K562 (cell line): ENCODE results near the gene DPM2. TPM values are rescaled to one million over a fixed set of nuclear protein-coding genes. Genes with fewer than 3 reads are reported as not detected.

ENCODE experiments used
- ATAC-seq: fragments of 200-7000 bp; cut with Tn5 transposase; 3 replicates; pipeline ENCODE4 v1.9.1; 2020; ENCODE audit warnings: moderate library complexity
- BruUV-seq: library from RNA; stranded (reverse); fragments of 400-500 nt; replicated peaks from 2 replicates; lab custom pipeline; 2021; lab: Mats Ljungman, UMichigan
- CTCF ChIA-PET: fragments of 300-600 bp; formaldehyde crosslinking; extraction: SDS; loops from one replicate; lab custom pipeline; 2021; ENCODE audit warnings: low intra/inter-chr PET ratio; lab: Yijun Ruan, JAX
- POLR2A ChIA-PET: fragments of 300-600, 350-650 bp; sonication (Branson Sonifier 250); formaldehyde crosslinking; extraction: SDS; loops from one replicate; lab custom pipeline; 2021; ENCODE audit warnings: antibody characterized with exemption, inconsistent platforms; lab: Yijun Ruan, JAX
- DNase-seq, 4 experiments: peaks; one replicate each; pipeline versions ENCODE4 v3.0.0 to v3.0.0-alpha.2; 2011 to 2018; ENCODE audit warnings: low spot score in 3 of 4, mixed read lengths in 3 of 4; ENCODE audit errors: extremely low read depth in 1 of 4
- FAIRE-seq: peaks from 2 replicates; lab custom pipeline; 2011; peaks lifted over from hg19 to GRCh38; lab: Jason Lieb, UNC
- H2AFZ ChIP-seq: 2 replicates; pipeline ENCODE4 v1.6.0; 2011; ENCODE audit warnings: low read depth, low read length, control low read depth, inconsistent platforms
- H3K27ac ChIP-seq: fragments of 200-600 bp; 3 replicates; pipeline ENCODE4 v1.8.0; 2011; ENCODE audit warnings: low read depth, mild to moderate bottlenecking, control low read depth, inconsistent platforms, low read length, moderate library complexity, mixed read lengths; ENCODE audit errors: extremely low read depth
- H3K27me3 ChIP-seq, 2 experiments: fragments of 300-600 bp in 1 of 2; 2 replicates in 1 of 2; 3 replicates in 1 of 2; pipeline versions ENCODE4 v1.6.0 to v1.8.0; 2011; ENCODE audit warnings: inconsistent platforms in 2 of 2, low read length in 2 of 2, mild to moderate bottlenecking in 1 of 2, mixed read lengths in 1 of 2, moderate library complexity in 1 of 2; ENCODE audit not compliant: control insufficient read depth in 2 of 2, insufficient read depth in 2 of 2
- H3K36me3 ChIP-seq: fragments of 300-600 bp; 3 replicates; pipeline ENCODE4 v1.8.0; 2011; ENCODE audit warnings: mild to moderate bottlenecking, low read length, inconsistent platforms; ENCODE audit not compliant: control insufficient read depth, insufficient read depth
- H3K4me1 ChIP-seq, 2 experiments: fragments of 200-600 bp in 1 of 2; replicated peaks in 1 of 2; 2 replicates in 1 of 2; 3 replicates in 1 of 2; pipeline versions ENCODE4 v1.5.1 to v1.8.0; 2011; ENCODE audit warnings: inconsistent platforms in 2 of 2, low read length in 2 of 2, mild to moderate bottlenecking in 1 of 2, mixed read lengths in 1 of 2, moderate library complexity in 1 of 2; ENCODE audit not compliant: control insufficient read depth in 2 of 2, insufficient read depth in 2 of 2
- H3K4me2 ChIP-seq: 2 replicates; pipeline ENCODE4 v1.6.1; 2011; ENCODE audit warnings: low read length, control low read depth, inconsistent platforms, mixed read lengths; ENCODE audit not compliant: insufficient read depth
- H3K4me3 ChIP-seq: fragments of 200-600 bp; sonication (generic), shearing (Covaris generic); 2 replicates; pipeline ENCODE4 v1.5.1; 2016; ENCODE audit warnings: control low read depth, inconsistent platforms
- H3K79me2 ChIP-seq: fragments of 200-600 bp; 3 replicates; pipeline ENCODE4 v1.8.0; 2011; ENCODE audit warnings: low read length, inconsistent platforms; ENCODE audit not compliant: control insufficient read depth, insufficient read depth
- H3K9ac ChIP-seq, 2 experiments: 2 replicates each; pipeline versions ENCODE4 v1.6.0 to v1.6.1; 2011; ENCODE audit warnings: low read depth in 2 of 2, low read length in 2 of 2, control low read depth in 1 of 2, inconsistent platforms in 1 of 2, mild to moderate bottlenecking in 1 of 2, mixed read lengths in 1 of 2; ENCODE audit not compliant: insufficient read depth in 1 of 2
- H3K9me1 ChIP-seq: one replicate; pipeline ENCODE4 v1.6.0; 2011; ENCODE audit warnings: inconsistent platforms, mild to moderate bottlenecking, low read length, moderate library complexity; ENCODE audit not compliant: control insufficient read depth, insufficient read depth
- H3K9me3 ChIP-seq: replicated peaks from 2 replicates; pipeline ENCODE4 v1.5.1; 2011; ENCODE audit warnings: low read depth, low read length, inconsistent platforms; ENCODE audit not compliant: control insufficient read depth, insufficient read depth
- H4K20me1 ChIP-seq: replicated peaks from 2 replicates; pipeline ENCODE4 v1.6.1; 2011; ENCODE audit warnings: low read length, inconsistent platforms, mixed read lengths; ENCODE audit not compliant: control insufficient read depth, insufficient read depth
- BHLHE40 ChIP-seq: IDR thresholded peaks from 2 replicates; pipeline ENCODE4 v1.6.1; 2011; ENCODE audit warnings: low read length, improper control_type of control experiment
- CCNT2 ChIP-seq: IDR thresholded peaks from 2 replicates; pipeline ENCODE4 v1.6.1; 2011; ENCODE audit warnings: borderline replicate concordance, low read depth, mild to moderate bottlenecking, moderate library complexity, mixed read lengths, low read length; ENCODE audit not compliant: insufficient read length; ENCODE audit errors: extremely low read depth
- CEBPG ChIP-seq, 3 experiments: fragments of 200-800 bp in 1 of 3; sonication (Bioruptor generic) in 1 of 3; sonication (generic) in 1 of 3; formaldehyde crosslinking in 1 of 3; IDR thresholded peaks in 2 of 3; conservative IDR thresholded peaks in 1 of 3; 2 replicates each; pipeline versions ENCODE4 v1.6.1 to v1.8.0; 2016 to 2022; ENCODE audit warnings: missing compliant biosample characterization in 2 of 3, missing genetic modification characterization in 2 of 3, mild to moderate bottlenecking in 1 of 3, missing genetic modification reagents in 1 of 3
- HMG20A ChIP-seq: fragments of 450-650 bp; formaldehyde crosslinking; conservative IDR thresholded peaks from 2 replicates; pipeline ENCODE4 v1.4.0; 2020; ENCODE audit warnings: mild to moderate bottlenecking, mixed read lengths
- MEIS2 ChIP-seq: fragments of 450-650 bp; IDR thresholded peaks from 2 replicates; pipeline ENCODE4 v1.6.1; 2014; ENCODE audit warnings: mild to moderate bottlenecking; ENCODE audit not compliant: partially characterized antibody
- PKNOX1 ChIP-seq: fragments of 450-650 bp; IDR thresholded peaks from 2 replicates; pipeline ENCODE4 v1.6.1; 2016
- SPI1 ChIP-seq: IDR thresholded peaks from 2 replicates; pipeline ENCODE4 v1.6.1; 2011; ENCODE audit warnings: low read depth, low read length, control low read depth, borderline replicate concordance
- ZBTB33 ChIP-seq: sonication (generic); formaldehyde crosslinking; IDR thresholded peaks from 2 replicates; pipeline ENCODE4 v1.8.1; 2023; ENCODE audit warnings: mild to moderate bottlenecking, missing genetic modification reagents
- ZNF175 ChIP-seq: fragments of 200-800 bp; sonication (Bioruptor generic); IDR thresholded peaks from 2 replicates; pipeline ENCODE4 v1.6.1; 2016; ENCODE audit warnings: low read depth, mild to moderate bottlenecking, missing genetic modification characterization, missing compliant biosample characterization
- ZNF395 ChIP-seq: fragments of 200-800 bp; sonication (Bioruptor generic); IDR thresholded peaks from 2 replicates; pipeline ENCODE4 v1.6.1; 2017; ENCODE audit warnings: missing genetic modification characterization, missing compliant biosample characterization
- WGBS: fragments of 100-300 bp; shearing (Covaris generic); methylation state at CpG from one replicate; pipeline ENCODE4 v1.1.6; 2016; ENCODE audit warnings: low coverage, mixed read lengths; ENCODE audit not compliant: insufficient coverage; ENCODE audit errors: missing lambda C conversion rate; 5-methylcytosine and 5-hydroxymethylcytosine counted together
- in situ Hi-C: fragments of 300-500 bp; cut with MboI; formaldehyde crosslinking; loops from 4 replicates; pipeline ENCODE4 v1.15.0; 2018; ENCODE audit warnings: inconsistent platforms, mixed read lengths
- intact Hi-C: fragments of 100-400 bp; cut with micrococcal nuclease; formaldehyde crosslinking; loops from 2 replicates; pipeline ENCODE4 v1.14.2; 2022
- polyA plus RNA-seq, 8 experiments: library from polyadenylated mRNA; depleted of rRNA in 4 of 8; stranded (reverse) in 5 of 8; unstranded in 3 of 8; fragments of >200 nt; fragmentation: Nextera tagmentation in 2 of 8; fragmentation: Illumina TruSeq in 1 of 8; extraction: Ambion mirVana in 2 of 8; extraction: Trizol in 1 of 8; gene quantifications; 2 replicates each; pipeline versions ENCODE4 v1.2.1 to v1.2.3, GENCODE V29; 2011 to 2014; ENCODE audit warnings: inconsistent platforms in 1 of 8, missing spikeins in 1 of 8
- total RNA-seq, 7 experiments: library from RNA; depleted of rRNA in 6 of 7; stranded (reverse); fragments of >200 nt in 6 of 7; fragmentation: Illumina TruSeq in 2 of 7; extraction: Trizol in 2 of 7; gene quantifications; 2 replicates each; pipeline versions ENCODE4 v1.2.1 to v1.2.3, GENCODE V29; 2011 to 2021; ENCODE audit warnings: low replicate concordance in 1 of 7

Gene DPM2
- total and polyA plus RNA-seq, 9 of the 15 experiments (the other 6 are each of a cell fraction or from before 2014, with no cell fraction given): 43.5 to 126 (median 71.1) TPM

- H3K27me3 ChIP-seq: no peaks in the 10 kb centered on the region
- CTCF ChIA-PET: no interaction called here
- TF ChIP-seq BHLHE40 (0 out of 2 replicates have a peak, but pooled peaks have one; percentile 6), ZNF175 (CRISPR knock-in tag) (no peak), CEBPG (CRISPR knock-in tag; IDR thresholded peaks at IDR 0.05) (no peak), CEBPG (tag; conservative IDR thresholded peaks at IDR 0.05 in 1 of 2, IDR thresholded peaks at IDR 0.05 in 1 of 2) (0 out of 4 replicates have a peak, but pooled peaks of 1 of the 2 experiments have one; percentile 26), HMG20A (no peak), SPI1 (peak; percentile 26; the same call in 1 of the 2 replicates), PKNOX1 (peak; percentile 80), ZBTB33 (CRISPR knock-in tag) (peak; percentile 43; the same call in 1 of the 2 replicates), ZNF395 (CRISPR knock-in tag) (0 out of 2 replicates have a peak, but pooled peaks have one; percentile 12), CCNT2 (no peak), MEIS2 (peak; percentile 38)
- no peak overlapping the region for H3K4me2 ChIP-seq
- DNase-seq (no peak), ATAC-seq (no peak), FAIRE-seq (no peak)
- no peak overlapping the region for H3K27ac ChIP-seq
- H2AFZ ChIP-seq: no peak overlapping the region
- 0 out of 3 replicates have a peak, but pooled peaks cover 2% of the 10 kb centered on the region for H3K36me3 ChIP-seq
- intact Hi-C loops: no loop called here
- H3K9me3 ChIP-seq: no peaks in the 10 kb centered on the region
- POLR2A ChIA-PET: interaction anchor here (0.8 to 2.1 kb wide), 4 partner anchors 9 to 31 kb away, joined by 4 to 11 read pairs (median 6); partner anchors contain the start of gene EEIG1
- peaks cover 31% of the 10 kb centered on the region for H4K20me1 ChIP-seq
- 57% methylated on average over 16 of the region's 16 CpGs for WGBS
- no TSS peak for BruUV-seq
- peaks cover 79% of the 10 kb centered on the region for H3K79me2 ChIP-seq
- H3K9ac ChIP-seq: peak overlapping the region in 1 of 2 experiments; percentile 10; a peak in 2 of 4 replicates
- peaks cover 38 to 88% of the 10 kb centered on the region in 2 experiments for H3K4me1 ChIP-seq
- H3K9me1 ChIP-seq: no peaks in the 10 kb centered on the region
- H3K4me3 ChIP-seq: no peak overlapping the region
- in situ Hi-C loops: no loop called here
Measured at GRCh38 chr9:127970401-127971313, 33.0 kb upstream of the DPM2 start.
